Fibroblast of lung (primary cell): ENCODE data around the gene UGT2B17.

Experiments
- EZH2 ChIP-seq: IDR thresholded peaks from 2 replicates; pipeline ENCODE4 v1.5.1; 2012; ENCODE audit warnings: low read length, control low read depth, mild to moderate bottlenecking; ENCODE audit errors: missing control alignments
- TF ChIP-seq, protein P1 (sequence below), 2 donors: IDR thresholded peaks in 1 of 2; conservative IDR thresholded peaks in 1 of 2; 1 replicate in 1 of 2; 2 replicates in 1 of 2; pipeline ENCODE4 v1.5.1; 2011 to 2012; ENCODE audit warnings: low read length in 2 of 2, control low read depth in 1 of 2, inconsistent platforms in 1 of 2, low read depth in 1 of 2, mild to moderate bottlenecking in 1 of 2

DNA sequence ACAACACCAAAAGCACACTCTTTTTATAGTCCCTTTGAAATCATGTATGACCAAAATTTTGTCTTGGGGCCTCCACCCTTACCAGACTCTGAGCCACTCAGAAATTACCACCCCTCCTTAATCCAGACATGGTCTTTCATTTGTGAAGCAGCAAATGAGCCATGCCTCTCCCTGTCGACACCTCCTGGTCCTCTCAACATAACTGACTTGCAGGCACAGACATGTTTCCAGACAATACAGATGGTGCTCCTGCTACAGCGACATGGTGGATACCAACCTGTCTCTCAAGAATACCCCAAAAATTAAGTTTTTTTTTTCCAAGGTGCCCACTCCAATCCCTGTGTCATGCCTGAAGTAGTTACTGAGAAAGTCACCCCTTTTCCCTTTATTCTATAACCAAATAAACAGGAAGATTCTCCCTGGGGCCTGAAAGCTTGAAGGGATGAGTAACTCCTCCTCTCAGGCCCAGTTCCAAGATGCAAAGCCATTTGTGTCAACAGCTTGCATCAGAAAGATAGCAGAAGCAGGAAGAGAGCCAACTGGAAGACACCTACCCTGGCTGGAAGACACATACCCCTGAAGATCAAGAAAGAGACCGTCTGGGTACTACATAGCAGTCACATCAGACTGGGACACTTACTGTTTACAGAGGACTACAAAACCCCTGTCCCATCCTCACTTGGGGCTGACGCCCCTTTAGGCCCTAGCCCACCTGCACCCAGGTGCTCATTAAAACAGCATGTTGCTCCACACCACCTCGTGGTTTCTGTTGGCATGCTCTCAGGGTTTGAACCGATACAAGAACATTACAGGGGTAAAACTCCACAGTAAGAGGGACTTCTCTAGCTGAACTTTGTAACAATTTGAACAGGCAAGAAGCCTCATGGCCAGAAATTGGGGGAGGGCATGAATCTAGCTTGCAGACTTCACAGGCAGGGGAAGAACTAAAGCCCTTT lies 5.5 kb upstream of the UGT2B17 start:
- TF ChIP-seq EZH2 = no peak
- TF ChIP-seq, protein P1, sequence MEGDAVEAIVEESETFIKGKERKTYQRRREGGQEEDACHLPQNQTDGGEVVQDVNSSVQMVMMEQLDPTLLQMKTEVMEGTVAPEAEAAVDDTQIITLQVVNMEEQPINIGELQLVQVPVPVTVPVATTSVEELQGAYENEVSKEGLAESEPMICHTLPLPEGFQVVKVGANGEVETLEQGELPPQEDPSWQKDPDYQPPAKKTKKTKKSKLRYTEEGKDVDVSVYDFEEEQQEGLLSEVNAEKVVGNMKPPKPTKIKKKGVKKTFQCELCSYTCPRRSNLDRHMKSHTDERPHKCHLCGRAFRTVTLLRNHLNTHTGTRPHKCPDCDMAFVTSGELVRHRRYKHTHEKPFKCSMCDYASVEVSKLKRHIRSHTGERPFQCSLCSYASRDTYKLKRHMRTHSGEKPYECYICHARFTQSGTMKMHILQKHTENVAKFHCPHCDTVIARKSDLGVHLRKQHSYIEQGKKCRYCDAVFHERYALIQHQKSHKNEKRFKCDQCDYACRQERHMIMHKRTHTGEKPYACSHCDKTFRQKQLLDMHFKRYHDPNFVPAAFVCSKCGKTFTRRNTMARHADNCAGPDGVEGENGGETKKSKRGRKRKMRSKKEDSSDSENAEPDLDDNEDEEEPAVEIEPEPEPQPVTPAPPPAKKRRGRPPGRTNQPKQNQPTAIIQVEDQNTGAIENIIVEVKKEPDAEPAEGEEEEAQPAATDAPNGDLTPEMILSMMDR (conservative IDR thresholded peaks at IDR 0.05 in 1 of 2, IDR thresholded peaks at IDR 0.05 in 1 of 2; ENCODE audit: low read depth in 1 of 2, low read length in 2 of 2) = no peak
